NOMO-1 (cell line): ENCODE data around the gene GNA14.
"Not testable (repeated sequence)": the region's sequence is repeated elsewhere in the genome, so short reads cannot be mapped to it uniquely, and the experiment has no call there.

Experiments used
- DNase-seq, 2 experiments: peaks; one replicate each; lab custom pipeline; 2025; ENCODE audit not compliant: unreplicated experiment in 2 of 2; lab: John Stamatoyannopoulos, UW

Gene GNA14

GRCh38 chr9:77648234-77649108 is at the start of gene GNA14:
Gene GNA14, minus strand, starts transcription at chr9:77648322. Its CDS starts 529 bp downstream, at chr9:77647793.
- peak in 1 of 2 experiments; percentile 12 for DNase-seq

DNA sequence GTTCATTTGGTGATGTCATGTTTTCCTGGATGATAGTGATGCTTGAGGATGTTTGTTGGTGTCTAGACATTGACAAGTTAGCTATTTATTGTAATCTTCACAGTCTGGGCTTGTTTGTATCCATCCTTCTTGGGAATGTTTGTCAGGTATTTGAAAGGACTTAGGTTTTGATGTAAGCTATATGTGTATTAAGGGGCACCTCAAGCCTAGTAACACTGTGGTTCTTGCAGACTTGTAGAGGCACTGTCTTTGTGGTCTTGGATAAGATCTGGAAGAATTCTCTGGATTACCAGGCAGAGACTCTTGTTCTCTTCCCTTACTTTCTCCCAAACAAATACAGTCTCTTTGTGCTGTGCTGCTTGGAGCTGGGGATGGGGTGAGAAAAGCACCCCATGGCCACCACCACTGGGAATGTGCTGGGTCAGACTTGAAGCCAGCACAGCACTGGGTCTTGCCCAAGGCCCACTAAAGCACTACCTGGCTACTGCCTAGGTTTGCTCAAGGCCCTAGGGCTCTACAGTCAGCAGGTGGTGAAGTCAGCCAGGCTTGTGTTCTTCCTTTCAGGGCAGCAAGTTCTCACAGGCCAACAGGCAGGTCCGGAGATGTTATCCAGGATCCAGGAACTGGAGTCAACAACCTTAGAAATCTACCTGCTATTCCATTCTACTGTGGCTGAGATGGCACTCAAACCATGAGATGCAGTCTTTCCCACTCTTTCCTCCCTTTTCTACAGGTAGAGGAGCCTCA is 49.3 kb upstream of the GNA14 start:
- DNase-seq: no peak

DNA sequence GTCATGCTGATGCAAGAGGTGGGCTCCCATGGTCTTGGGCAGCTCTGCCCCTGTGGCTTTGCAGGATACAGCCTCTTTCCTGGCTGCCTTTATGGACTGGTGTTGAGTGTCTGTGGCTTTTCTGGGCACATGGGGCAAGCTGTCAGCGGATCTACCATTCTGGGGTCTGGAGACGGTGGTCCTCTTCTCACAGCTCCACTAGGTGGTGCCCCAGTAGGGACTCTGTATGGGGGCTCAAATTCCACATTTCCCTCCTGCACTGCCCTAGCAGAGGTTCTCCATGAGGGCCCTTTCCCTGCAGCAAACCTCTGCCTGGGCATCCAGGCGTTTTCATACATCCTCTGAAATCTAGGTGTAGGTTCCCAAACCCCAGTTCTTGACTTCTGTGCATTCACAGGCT is 42.6 kb upstream of the GNA14 start:
- DNase-seq: not testable (repeated sequence)

- DNase-seq: not testable (repeated sequence)
Measured at GRCh38 chr9:77690119-77690518, 42.0 kb upstream of the GNA14 start.

GRCh38 chr9:77687737-77688136 is 39.6 kb upstream of the GNA14 start:
- DNase-seq: not testable (repeated sequence)

DNA sequence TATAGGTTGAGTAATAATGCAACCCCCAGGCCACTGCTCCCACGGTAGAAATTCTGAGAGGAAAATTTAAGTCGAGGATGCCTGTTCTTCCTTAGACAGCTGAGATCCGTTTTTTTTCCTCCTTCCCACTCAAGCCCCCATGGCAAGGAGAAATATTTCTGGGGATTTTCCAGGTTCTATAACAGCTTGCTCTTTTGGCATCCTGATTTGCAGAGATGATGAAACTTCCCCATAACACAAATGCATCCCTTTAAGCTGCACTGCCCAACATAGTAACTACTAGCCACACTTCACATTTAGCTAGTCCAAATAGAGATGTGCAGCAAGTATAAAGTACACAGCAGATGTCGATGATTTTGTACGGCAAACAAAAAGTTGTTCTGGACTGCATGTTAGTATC is 32.5 kb upstream of the GNA14 start:
- DNase-seq: peak in 1 of 2 experiments; percentile 4

DNA sequence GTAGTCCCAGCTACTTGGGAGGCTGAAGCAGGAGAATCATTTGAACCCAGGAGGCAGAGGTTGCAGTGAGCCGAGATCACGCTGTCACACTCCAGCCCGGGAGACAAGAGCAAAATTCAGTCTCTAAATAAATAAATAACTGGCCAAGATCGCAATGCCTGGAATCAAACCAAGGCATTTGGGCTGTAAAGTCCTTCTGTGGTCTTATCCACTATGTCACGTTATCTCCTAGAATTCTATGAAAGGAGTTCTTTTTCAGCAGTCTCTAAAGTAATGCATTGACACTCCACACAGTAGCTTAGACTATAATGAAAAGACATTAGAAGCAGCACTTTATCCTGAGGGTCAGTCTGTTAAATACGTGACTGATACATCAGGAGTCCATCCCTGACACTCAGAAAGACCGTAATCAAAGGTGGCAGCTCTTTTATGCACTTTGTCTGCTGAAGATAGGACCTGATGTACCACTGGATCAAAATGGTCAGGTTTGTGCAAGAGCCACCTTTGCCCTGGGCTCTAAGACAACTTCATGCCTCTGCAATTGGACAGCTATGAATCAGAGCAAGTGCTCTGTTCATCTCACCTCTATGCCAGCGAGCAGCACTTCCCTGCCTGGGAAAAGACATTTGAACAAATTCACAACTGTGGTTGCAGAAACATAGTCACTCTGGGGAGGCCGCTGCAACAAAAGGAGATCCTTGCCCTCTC is 31.7 kb upstream of the GNA14 start:
- no peak for DNase-seq

- DNase-seq: peak; percentile 23 to 41
Measured at GRCh38 chr9:77679088-77679487, 31.0 kb upstream of the GNA14 start.

DNA sequence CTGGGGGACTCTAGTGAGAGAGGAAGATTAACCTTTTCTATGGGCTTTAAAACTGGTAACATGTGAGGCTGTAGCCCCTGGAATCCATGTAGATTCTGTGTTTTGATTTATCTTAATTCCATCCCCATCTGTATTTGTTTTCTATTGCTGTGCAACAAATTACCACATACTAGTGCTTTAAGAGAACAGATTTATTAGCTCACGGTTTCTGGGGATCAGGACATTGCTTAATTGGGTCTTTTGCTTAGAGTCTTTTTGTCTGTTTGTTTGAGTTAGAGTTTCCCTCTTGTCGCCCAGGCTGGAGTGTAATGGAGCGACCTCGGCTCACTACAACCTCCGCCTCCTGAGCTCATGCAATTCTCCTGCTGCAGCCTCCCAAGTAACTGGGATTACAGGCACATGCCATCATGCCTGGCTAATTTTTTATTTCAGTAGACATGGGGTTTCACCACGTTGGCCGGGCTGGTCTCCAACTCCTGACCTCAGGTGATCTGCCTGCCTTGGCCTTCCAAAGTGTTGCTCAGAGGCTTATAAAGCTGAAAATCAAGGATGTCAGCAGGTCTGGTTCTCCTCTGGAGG is 29.9 kb upstream of the GNA14 start:
- DNase-seq: no peak

DNA sequence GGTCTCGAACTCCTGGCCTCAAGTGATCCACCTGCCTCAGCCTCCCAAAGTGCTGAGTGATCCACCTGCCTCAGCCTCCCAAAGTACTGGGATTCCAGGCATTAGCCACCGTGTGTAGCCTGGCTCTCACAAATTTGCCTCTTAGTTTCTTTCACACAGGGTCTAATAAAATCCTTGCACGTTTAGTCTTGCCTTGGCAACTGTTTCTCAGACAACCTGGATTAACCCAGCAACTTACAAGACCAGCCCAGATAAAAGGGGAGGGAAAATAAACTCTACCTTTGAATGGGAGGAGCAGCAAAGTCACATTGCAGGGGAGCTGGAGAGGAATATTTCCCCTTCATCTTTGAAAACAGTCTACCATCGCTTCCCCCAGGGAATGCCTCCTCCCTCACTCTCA is 29.3 kb upstream of the GNA14 start:
- DNase-seq: no peak

GRCh38 chr9:77673941-77674791 is 26.0 kb upstream of the GNA14 start:
- no peak for DNase-seq

DNA sequence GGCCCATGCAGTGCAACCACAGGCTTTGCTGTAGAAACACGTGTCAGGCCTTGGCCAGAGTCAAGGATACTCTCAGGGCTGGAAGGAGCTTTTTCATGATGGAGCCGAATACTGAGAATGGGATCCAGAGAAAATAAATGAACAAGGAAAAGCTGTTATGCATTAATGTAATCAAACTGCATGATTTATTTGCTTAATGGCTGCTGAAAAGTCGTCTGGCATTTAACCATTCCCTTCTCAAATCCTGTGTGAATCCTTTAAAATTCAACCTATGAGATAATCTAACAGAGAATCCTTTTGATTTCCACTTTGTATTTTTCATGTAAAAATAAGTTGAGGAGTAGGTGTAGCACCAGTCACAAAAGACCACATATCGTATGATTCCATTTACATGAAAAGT is 24.1 kb upstream of the GNA14 start:
- no peak for DNase-seq

DNA sequence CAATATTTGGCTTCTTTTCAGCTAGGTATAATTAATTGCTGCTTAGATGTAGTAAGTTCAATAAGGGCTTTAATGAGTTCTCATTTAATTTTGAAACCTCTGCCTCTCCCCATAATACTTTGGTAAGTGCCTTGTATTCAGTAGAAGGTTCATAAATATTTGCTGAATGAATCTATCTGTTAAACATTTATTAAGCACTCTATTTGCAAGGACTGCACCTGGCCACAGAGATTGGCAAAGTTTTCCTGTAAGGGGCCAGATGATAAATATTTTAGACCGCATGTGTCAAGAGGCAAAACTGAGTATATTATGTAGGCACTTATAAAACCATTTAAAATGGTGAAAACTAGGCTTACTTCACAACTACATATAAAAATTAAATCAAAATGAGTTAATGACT is 19.0 kb upstream of the GNA14 start:
- no peak for DNase-seq

GRCh38 chr9:77663754-77664153 is 15.6 kb upstream of the GNA14 start:
- no peak for DNase-seq

DNA sequence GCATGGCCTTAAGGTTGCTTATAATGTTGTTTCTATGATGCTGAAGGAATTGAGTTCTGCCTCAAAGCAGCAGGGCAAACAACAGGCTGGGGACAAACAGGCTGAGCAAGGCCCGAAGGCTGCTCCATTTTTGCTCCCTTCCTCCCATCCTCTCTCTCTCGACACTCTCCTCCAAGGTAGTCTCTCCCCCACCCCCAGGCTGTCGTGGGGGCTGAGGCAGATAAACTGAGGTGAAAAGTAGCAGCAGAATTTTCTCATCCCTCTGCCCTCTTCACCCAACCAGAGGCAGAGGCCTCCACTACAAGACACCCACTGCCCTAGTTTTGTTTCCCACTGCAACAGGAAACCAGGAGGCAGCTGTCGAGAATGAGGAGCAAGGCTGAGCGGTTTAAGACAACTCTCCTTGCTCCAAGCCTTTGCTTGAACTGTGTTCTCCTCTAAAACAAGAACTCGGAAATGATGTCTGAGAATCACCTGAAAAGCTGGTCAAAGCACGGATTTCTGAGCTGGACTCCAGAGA is 13.5 kb upstream of the GNA14 start:
- DNase-seq: no peak

- DNase-seq: no peak
Measured at GRCh38 chr9:77659926-77660325, 11.8 kb upstream of the GNA14 start.

- DNase-seq: no peak
Measured at GRCh38 chr9:77651203-77651602, 3.1 kb upstream of the GNA14 start.

DNA sequence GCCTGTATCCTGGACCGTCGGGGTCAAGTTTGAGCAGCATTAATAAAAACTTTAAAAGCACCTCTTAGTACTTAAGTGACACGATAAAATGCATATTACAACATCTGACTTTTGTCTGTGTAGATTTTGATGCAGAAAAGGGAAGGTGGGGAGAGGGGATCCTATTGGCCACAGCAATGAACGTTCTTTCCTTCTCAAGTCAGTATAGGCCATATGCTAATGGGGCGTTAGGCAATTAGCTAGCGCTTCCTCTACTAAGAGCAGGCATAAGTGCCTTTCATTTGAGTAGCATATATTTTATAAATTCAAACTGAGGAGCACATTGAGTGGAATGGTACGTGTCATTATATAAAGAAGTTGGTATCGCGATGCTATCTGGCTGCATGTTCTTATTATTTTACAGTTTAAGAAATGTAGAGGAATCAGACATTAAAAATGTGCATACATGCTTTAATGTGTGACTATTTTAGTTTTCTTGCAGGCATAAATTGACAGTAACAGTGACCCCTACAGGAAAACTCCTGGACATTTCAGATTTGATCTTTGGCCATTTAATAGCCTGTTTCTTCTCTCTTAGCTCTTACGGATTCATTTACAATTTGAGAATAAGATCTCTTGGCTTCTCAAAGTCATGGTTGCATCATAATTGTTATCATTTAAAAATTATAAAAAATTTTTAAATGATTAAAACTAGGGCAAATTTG is 1.1 kb upstream of the GNA14 start:
- DNase-seq: peak; percentile 84 to 88
